Erythroblast (primary cell): ENCODE data around the gene IMMP2L.

ENCODE experiments used
- GATA1 ChIP-seq: IDR thresholded peaks from 2 replicates; pipeline ENCODE4 v1.6.1; 2011; ENCODE audit warnings: low read depth, mild to moderate bottlenecking, control low read depth, low read length, moderate library complexity
- POLR2A ChIP-seq: IDR thresholded peaks from 2 replicates; pipeline ENCODE4 v1.6.1; 2011; ENCODE audit warnings: mild to moderate bottlenecking, low read length

DNA sequence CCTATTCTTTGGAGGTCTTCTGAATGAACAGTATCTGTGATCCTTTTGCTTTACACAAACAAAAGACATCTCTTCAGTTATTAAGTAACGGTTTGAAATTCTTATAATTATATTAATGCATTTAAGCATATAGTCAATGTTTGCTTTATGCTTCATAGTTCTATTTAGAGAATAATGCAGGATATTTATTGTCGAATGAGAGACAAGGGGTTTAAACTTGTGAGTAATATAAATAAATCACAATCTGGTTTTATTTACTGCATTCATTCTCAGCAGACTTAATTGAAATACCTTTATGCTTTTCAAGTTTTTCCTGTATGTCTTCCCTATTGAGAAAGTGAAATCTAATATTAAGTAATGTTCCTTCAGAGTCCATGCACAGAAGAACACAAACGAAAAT lies 620.9 kb downstream of the IMMP2L start:
- TF ChIP-seq POLR2A = no peak
- TF ChIP-seq GATA1 = no peak
